GM21786 (cell line): ENCODE data around the gene HCK.
"Not testable (repeated sequence)": the region's sequence is repeated elsewhere in the genome, so short reads cannot be mapped to it uniquely, and the experiment has no call there.

Experiments used
- ATAC-seq: cut with Tn5 transposase; IDR thresholded peaks from one replicate; pipeline ENCODE4 v1.9.1; 2021; ENCODE audit not compliant: unreplicated experiment

HCK gene

DNA sequence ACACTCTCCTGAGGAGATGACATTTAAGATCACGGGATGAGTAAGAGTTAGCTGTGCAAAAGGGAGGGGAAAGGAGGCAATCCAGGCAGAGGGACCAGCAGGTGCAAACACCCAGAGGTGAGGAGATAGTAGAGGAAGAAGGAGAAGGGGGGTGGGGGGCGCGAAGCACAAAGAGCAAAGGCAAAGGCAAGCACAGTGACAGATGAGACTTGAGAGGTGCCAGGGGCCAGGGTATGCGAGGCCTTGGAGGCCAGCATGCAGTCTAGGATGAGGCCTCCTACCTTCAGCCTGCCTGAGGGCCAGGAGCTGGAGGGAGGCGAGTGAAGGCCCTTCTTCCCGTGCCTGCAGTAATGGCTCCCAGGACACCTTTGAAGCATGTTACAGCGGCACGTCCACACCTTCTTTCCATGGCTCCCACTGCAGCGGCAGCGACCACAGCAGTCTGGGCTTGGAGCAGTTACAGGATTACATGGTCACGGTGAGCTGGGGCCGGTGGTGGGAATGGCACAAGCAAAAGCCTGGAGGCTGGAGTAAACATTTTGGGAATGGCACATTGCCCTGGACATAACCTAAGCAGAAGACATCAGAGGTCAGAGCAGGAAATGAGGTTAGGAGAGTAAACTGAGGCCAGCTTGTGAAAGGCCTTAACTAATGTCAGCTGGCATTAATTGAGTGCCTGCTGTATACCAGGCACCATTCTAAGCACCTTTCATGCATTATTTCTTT lies 23.2 kb upstream of the HCK start:
- no peak for ATAC-seq

DNA sequence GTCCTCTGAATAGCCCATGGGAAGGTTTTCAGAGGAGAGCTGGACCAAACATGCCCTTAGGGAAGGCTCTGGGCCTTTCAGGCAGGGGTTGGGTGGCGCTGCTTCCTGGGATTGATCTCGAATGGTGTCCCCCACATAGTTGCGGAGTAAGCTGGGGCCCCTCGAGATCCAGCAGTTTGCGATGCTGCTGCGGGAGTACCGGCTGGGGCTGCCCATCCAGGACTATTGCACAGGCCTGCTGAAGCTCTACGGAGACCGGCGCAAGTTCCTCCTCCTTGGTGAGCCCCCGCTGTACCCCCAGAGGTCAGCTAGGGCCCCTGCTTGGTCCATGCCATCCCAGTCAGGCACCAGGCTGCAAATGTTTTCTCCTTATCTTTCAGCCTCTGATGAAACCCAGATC lies 22.5 kb upstream of the HCK start:
- no peak for ATAC-seq

DNA sequence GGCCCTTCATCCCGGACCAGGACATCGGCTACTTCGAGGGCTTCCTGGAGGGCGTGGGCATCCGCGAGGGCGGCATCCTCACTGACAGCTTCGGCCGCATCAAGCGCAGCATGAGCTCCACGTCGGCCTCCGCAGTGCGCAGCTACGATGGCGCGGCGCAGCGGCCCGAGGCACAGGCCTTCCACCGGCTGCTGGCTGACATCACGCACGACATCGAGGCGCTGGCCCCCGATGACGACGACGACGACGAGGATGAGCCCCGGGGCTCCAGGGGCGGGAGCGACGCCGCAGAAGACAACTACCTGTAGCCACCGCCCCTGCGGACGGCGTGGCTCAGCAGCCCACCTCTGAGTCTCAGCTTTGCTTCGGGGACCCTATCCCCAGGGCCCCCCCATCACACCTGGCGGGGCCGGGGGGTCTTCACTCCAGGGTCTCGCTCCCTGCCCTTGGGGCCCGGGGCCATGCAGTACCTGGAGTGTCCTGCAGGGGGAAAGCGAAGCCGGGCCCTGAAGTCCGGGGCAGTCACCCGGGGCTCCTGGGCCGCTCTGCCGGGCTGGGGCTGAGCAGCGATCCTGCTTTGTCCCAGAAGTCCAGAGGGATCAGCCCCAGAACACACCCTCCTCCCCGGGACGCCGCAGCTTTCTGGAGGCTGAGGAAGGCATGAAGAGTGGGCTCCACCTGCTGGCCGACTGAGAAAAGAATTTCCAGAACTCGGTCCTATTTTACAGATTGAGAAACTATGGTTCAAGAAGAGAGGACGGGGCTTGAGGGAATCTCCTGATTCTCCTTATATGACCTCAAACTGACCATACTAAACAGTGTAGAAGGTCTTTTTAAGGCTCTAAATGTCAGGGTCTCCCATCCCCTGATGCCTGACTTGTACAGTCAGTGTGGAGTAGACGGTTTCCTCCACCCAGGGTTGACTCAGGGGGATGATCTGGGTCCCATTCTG lies 20.8 kb upstream of the HCK start:
- ATAC-seq, result no peak

GRCh38 chr20:32033316-32033715 lies 18.7 kb upstream of the HCK start:
- ATAC-seq, result no peak

DNA sequence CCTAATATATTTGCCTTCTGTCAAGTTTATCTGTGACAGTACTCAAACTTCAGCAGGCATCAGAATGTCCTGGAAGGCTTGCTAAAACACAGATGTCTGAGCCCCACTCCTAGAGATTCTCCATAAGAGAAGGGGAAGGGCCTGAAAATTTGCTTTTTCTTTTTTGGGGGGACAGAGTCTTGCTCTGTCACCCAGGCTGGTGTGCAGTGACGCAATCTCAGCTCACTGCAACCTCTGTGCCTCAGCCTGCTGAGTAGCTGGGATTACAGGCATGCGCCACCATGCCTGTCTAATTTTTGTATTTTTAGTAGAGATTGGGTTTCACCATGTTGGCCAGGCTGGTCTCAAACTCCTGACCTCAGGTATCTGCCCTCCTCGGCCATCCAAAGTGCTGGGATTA lies 18.3 kb upstream of the HCK start:
- not testable (repeated sequence) for ATAC-seq

- ATAC-seq, result no peak
Measured at GRCh38 chr20:32034581-32035425, 17.2 kb upstream of the HCK start.

- no peak for ATAC-seq
Measured at GRCh38 chr20:32035426-32035779, 16.6 kb upstream of the HCK start.

GRCh38 chr20:32036252-32036651 lies 15.8 kb upstream of the HCK start:
- ATAC-seq, result no peak

DNA sequence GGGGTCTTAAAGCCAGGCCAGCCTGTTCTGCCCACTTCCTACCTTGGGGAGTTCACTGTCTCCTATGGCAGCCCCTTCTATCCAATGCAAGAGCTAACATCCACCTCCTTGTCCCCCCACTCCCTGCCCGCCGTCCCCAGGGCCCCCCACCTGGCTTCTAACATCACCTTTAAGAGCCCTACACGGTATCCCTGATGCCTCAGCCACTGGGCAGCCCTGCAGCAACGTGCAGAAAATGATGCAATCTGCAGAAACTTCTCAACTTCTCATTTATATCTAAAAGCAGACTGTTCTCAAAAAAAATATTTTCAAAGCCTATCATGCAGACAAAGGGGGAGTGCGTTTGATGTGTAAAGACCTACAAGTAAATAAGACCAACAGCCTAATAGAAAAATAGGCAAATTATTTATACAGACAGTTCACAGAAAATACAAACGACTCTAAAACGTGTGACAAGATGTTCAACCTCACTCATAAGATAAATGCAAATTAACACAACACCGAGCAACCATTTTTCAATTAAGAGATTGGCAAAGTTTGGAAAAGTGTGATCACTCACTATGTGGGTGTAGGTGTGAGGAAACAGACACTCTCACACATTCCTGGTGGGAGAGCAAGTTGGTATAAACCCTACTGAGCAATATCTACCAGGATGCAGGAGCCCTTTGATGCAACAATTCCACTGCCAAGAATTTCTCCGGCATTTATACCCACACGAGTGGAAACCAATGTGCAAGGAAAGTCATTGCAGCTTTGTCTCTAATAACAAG lies 15.1 kb upstream of the HCK start:
- ATAC-seq, result no peak

- ATAC-seq, result no peak
Measured at GRCh38 chr20:32037929-32038328, 14.1 kb upstream of the HCK start.

GRCh38 chr20:32040142-32040953 lies 11.7 kb upstream of the HCK start:
- peak; percentile 73 for ATAC-seq

DNA sequence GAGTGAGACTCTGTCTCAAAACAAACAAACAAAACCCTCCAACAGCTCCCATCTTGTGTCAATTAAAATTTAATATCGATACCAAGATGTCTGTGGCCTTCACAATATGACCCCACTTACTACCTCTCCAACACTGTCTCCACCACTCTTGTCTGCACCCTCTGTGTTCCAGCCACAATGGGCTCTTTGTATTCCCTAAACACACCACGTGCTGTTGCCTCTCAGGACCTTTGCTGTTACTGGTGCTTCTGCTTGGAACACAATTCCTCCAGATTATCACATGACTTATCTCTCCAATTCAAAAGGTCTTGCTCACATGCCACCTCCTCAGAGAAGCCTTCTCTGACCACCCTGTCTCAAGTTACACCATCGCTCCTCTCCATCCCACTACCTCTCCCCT lies 6.0 kb upstream of the HCK start:
- ATAC-seq, result no peak

DNA sequence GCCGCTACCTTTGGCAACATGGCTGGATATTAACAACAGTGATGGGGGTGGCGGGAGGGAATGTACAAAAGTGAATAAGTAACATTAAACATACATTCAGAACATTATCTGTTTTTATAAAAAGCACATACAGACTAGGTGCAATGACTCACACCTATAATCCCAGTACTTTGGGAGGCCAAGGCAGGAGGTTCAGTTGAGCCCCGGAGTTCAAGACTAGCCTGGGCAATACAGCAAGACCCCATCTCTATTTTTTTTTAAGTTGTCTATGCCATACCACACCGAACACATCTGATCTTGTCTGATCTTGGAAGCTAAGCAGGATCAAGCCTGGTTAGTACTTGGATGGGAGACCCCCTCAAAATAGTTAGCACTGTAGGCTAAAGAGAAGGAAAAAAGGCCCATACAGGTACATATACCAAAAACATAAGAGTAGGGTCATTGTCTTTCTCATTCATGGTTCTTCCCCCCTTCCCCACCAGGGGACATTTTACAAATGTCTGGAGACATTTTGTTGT lies 1.7 kb upstream of the HCK start:
- ATAC-seq, result no peak

- ATAC-seq, result no peak
Measured at GRCh38 chr20:32050851-32051556, 1.0 kb upstream of the HCK start.

DNA sequence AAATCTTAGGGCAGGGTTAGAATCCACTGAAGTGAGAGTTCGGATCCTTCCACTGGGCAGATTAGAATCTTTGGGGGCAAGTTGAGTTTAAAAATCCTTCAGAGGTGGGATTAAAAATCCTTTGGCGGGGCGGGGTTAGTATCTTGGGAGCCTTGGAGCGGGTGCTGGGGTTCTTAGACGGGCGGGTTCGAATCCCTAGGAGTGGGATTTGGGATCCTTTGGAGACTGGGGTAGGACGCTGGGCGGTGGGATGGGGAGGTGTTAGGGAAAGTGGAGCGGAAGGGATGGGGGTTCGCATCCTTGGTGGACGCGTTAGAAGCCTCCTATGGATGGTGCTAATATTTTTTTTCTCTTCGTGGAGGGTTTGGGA lies 337 bp upstream of the HCK start:
- ATAC-seq, result no peak

DNA sequence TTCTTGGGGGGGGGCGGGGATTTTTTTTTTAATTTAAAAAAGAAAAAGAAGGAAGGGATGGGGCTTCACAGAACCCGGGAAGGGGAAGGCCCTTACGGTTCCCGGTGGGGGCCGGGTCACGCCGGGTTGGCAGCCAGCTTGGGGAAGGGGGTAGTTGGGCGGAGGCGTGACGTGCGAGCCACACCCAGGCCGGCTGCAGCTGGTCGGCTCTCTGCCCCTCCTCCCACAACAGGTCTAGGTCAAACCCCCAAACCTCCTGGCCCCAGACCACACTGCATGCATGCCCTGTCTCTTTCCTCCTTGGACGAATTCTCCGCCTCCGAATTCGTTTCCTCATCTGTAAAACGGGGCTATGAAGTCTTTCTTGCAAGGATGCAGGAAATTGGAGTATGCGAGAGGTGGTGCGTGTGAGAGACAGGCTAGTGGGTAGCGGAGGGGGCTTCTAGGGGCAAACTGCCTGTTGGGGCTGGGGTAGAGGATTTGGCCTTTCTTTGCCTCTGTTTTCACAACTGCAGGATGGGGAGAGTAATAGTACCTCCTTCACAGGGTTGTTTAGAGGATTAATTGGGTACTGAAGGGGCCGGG lies 828 bp downstream of the HCK start:
- no peak for ATAC-seq

- ATAC-seq, result no peak
Measured at GRCh38 chr20:32053648-32054047, 1.6 kb downstream of the HCK start.

DNA sequence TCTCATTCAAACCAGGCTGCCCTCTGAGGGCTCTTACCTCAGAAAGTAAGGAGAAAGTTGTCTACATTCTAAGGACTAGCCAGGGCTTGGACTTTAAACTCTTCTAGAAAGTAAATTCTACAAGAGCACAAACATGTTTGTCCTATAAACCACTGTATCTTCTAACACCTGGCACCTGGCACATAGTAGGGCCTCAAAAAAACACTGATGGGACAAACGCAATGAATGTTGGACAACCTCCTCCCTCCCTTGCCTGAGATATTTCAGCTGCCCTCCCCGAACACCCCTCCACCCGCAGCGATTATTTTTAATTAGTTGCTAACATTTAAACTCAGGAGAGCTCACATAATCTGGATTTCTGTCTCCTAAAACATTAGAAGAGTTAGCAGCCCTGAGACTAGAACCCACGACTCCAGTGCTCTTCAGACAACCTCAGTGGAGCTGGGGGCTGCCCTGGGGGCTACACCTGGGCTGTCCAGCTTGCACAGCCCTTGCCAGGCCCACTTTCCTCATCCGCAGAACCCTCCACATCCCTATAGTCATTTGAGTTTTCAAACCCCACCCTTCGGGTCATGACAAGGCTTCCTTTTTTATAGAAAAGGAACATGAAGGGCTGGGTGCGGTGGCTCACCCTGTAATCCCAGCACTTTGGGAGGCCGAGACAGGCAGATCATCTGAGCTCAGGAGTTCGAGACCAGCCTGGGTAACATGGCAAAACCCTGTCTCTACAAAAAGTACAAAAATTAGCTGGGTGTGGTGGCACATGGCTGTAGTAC lies 4.9 kb downstream of the HCK start:
- no peak for ATAC-seq
